ENCODE measurements around the gene ATL2.

DNA sequence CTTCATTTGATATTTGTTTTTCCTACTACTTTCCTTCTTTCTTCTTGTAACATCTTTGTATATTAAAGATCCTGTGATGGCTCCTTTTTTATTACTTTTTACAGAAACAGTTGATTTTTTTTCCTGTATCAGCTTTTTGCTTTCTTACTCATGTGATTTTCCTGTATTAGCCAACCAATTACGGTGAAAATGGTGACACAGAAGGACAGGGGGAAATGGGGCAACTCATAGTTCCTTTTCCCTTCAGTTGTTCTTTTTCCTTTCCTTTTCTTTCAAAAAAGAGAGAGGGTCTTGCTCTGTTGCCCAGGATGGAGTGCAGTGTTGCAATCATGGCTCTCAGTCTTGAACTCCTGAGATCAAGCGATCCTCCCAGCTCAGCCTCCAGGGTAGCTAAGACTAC lies 117.8 kb downstream of the ATL2 start:
- TF ChIP-seq, protein P1, sequence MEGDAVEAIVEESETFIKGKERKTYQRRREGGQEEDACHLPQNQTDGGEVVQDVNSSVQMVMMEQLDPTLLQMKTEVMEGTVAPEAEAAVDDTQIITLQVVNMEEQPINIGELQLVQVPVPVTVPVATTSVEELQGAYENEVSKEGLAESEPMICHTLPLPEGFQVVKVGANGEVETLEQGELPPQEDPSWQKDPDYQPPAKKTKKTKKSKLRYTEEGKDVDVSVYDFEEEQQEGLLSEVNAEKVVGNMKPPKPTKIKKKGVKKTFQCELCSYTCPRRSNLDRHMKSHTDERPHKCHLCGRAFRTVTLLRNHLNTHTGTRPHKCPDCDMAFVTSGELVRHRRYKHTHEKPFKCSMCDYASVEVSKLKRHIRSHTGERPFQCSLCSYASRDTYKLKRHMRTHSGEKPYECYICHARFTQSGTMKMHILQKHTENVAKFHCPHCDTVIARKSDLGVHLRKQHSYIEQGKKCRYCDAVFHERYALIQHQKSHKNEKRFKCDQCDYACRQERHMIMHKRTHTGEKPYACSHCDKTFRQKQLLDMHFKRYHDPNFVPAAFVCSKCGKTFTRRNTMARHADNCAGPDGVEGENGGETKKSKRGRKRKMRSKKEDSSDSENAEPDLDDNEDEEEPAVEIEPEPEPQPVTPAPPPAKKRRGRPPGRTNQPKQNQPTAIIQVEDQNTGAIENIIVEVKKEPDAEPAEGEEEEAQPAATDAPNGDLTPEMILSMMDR (IDR thresholded peaks at IDR 0.05) = no peak
- TF ChIP-seq ZFX (IDR thresholded peaks at IDR 0.05; ENCODE audit: borderline replicate concordance) = no peak
